T47D (cell line): ENCODE measurements around the gene KCTD19.

Source experiments
- DNase-seq, 2 experiments: peaks; one replicate each; pipeline versions ENCODE4 v3.0.0 to v3.0.0-alpha.2; 2011 to 2012; ENCODE audit warnings: low read depth in 1 of 2, low spot score in 1 of 2
- JUND ChIP-seq: IDR thresholded peaks from 2 replicates; pipeline ENCODE4 v1.6.1; 2012; ENCODE audit warnings: low read depth
- in situ Hi-C: cut with HindIII; loops from 2 replicates; pipeline ENCODE4 v1.10.0; 2016; ENCODE audit warnings: low sequenced_read_pairs, low pct_unique_long_range_greater_than_20kb

The KCTD19 gene

GRCh38 chr16:67345401-67345800 lies 18.9 kb upstream of the KCTD19 start:
- no peak for DNase-seq
- in situ Hi-C loops = no loop called here
- TF ChIP-seq JUND = no peak

- in situ Hi-C loops = no loop called here
- no peak for TF ChIP-seq JUND
- DNase-seq = no peak
These were observed 16.1 kb upstream of the KCTD19 start for GRCh38 chr16:67342616-67343015.

- TF ChIP-seq JUND = no peak
- in situ Hi-C loops = no loop called here
These were observed 14.7 kb upstream of the KCTD19 start for GRCh38 chr16:67341250-67341649.

GRCh38 chr16:67339453-67339852 lies 12.9 kb upstream of the KCTD19 start:
- in situ Hi-C loops = no loop called here
- peak in 1 of 2 experiments; percentile 39 for DNase-seq
- no peak for TF ChIP-seq JUND

More at GRCh38 chr16:67341250-67341649, 14.7 kb upstream of the KCTD19 start:
- DNase-seq = no peak

GRCh38 chr16:67336648-67337047 lies 10.1 kb upstream of the KCTD19 start:
- in situ Hi-C loops = no loop called here
- DNase-seq = no peak
- TF ChIP-seq JUND = no peak

- TF ChIP-seq JUND = no peak
- peak in 1 of 2 experiments; percentile 86 for DNase-seq
- in situ Hi-C loops = no loop called here
These were observed 9.6 kb upstream of the KCTD19 start for GRCh38 chr16:67336116-67336515.

GRCh38 chr16:67333315-67333714 lies 6.8 kb upstream of the KCTD19 start:
- no peak for TF ChIP-seq JUND
- in situ Hi-C loops = no loop called here
- no peak for DNase-seq

- in situ Hi-C loops = no loop called here
- no peak for DNase-seq
- no peak for TF ChIP-seq JUND
These were observed 3.4 kb upstream of the KCTD19 start for GRCh38 chr16:67329901-67330300.

GRCh38 chr16:67327743-67328142 lies 1.2 kb upstream of the KCTD19 start:
- TF ChIP-seq JUND = no peak
- no peak for DNase-seq
- in situ Hi-C loops = no loop called here

GRCh38 chr16:67326115-67326471 lies 448 bp downstream of the KCTD19 start:
- DNase-seq = no peak
- in situ Hi-C loops = no loop called here
- no peak for TF ChIP-seq JUND

GRCh38 chr16:67317853-67318252 lies 8.7 kb downstream of the KCTD19 start:
- in situ Hi-C loops = no loop called here
- DNase-seq = peak in 1 of 2 experiments; percentile 65

GRCh38 chr16:67312719-67313118 lies 13.8 kb downstream of the KCTD19 start:
- no peak for TF ChIP-seq JUND
- in situ Hi-C loops = no loop called here
- peak in 1 of 2 experiments; percentile 84 for DNase-seq

More at GRCh38 chr16:67317853-67318252, 8.7 kb downstream of the KCTD19 start:
- TF ChIP-seq JUND = no peak

- in situ Hi-C loops = no loop called here
- no peak for TF ChIP-seq JUND
- peak in 1 of 2 experiments; percentile 35 for DNase-seq
These were observed 14.7 kb downstream of the KCTD19 start for GRCh38 chr16:67311607-67312488.

- TF ChIP-seq JUND = no peak
- in situ Hi-C loops = no loop called here
- DNase-seq = no peak
These were observed 16.0 kb downstream of the KCTD19 start for GRCh38 chr16:67310561-67310960.
